DMS153 (cell line): ENCODE results near the gene WIPI1.
"Not testable (repeated sequence)": the region's sequence is repeated elsewhere in the genome, so short reads cannot be mapped to it uniquely, and the experiment has no call there.

Experiments
- DNase-seq: peaks from one replicate; lab custom pipeline; 2025; lab: John Stamatoyannopoulos, UW

Gene WIPI1

GRCh38 chr17:68413597-68414560, 43.4 kb downstream of the WIPI1 start:
- not testable (repeated sequence) for DNase-seq

- DNase-seq, result not testable (repeated sequence)
Observed at GRCh38 chr17:68407656-68408055, 49.6 kb downstream of the WIPI1 start.

- not testable (repeated sequence) for DNase-seq
Observed at GRCh38 chr17:68403837-68404236, 53.5 kb downstream of the WIPI1 start.

- DNase-seq, result no peak
Observed at GRCh38 chr17:68403122-68403521, 54.2 kb downstream of the WIPI1 start.

GRCh38 chr17:68401288-68401687, 56.0 kb downstream of the WIPI1 start:
- DNase-seq, result no peak

GRCh38 chr17:68400404-68400735, 56.9 kb downstream of the WIPI1 start:
- no peak for DNase-seq

- DNase-seq, result no peak
Observed at GRCh38 chr17:68399638-68400403, 57.5 kb downstream of the WIPI1 start.

GRCh38 chr17:68398691-68399637, 58.3 kb downstream of the WIPI1 start:
- peak; percentile 47 for DNase-seq

GRCh38 chr17:68397108-68397536, 60.2 kb downstream of the WIPI1 start:
- DNase-seq, result no peak

GRCh38 chr17:68396226-68397107, 60.8 kb downstream of the WIPI1 start:
- DNase-seq, result no peak

- DNase-seq, result no peak
Observed at GRCh38 chr17:68394608-68395331, 62.5 kb downstream of the WIPI1 start.

GRCh38 chr17:68391561-68392268, 65.6 kb downstream of the WIPI1 start:
- no peak for DNase-seq

GRCh38 chr17:68390888-68391545, 66.3 kb downstream of the WIPI1 start:
- no peak for DNase-seq

GRCh38 chr17:68389041-68389440, 68.3 kb downstream of the WIPI1 start:
- no peak for DNase-seq

GRCh38 chr17:68387435-68388218, 69.7 kb downstream of the WIPI1 start:
- no peak for DNase-seq

GRCh38 chr17:68385490-68386215, 71.6 kb downstream of the WIPI1 start:
- DNase-seq, result no peak

- DNase-seq, result no peak
Observed at GRCh38 chr17:68384941-68385340, 72.4 kb downstream of the WIPI1 start.
